Right kidney (tissue), 1 donor: Measurements from ENCODE around the gene GUCY2F.

Experiments used
- DNase-seq: peaks from one replicate; pipeline ENCODE4 v3.0.0-alpha.2; 2016

Gene GUCY2F

GRCh38 chrX:109336141-109336540 lies 145.7 kb downstream of the GUCY2F start:
- no peak for DNase-seq

DNA sequence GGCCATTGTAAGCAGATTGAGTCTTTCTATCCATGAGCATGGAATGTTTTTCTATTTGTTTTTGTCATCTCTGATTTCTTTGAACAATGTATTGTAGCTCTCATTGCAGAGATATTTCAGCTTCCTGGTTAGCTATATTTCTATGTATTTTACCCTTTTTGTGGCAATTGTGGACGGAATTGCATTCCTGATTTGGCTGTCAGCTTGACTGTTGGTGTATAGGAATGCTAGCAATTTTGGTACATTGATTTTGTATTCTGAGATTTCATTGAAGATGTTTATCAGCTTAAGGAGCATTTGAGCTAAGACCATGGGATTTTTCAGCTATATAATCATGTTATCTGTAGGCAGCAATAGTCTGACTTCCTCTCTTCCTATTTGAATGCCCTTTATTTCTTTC lies 154.6 kb downstream of the GUCY2F start:
- DNase-seq = no peak
